GM18868 (cell line): Measurements from ENCODE around the gene OR4D2.
"Not testable (repeated sequence)": the region's sequence is repeated elsewhere in the genome, so short reads cannot be mapped to it uniquely, and the experiment has no call there.

ENCODE experiments used
- ATAC-seq: cut with Tn5 transposase; IDR thresholded peaks from one replicate; pipeline ENCODE4 v1.9.1; 2021; ENCODE audit warnings: mild to moderate bottlenecking, moderate library complexity; ENCODE audit not compliant: unreplicated experiment

Gene OR4D2

GRCh38 chr17:58166682-58167081 is at the start of gene OR4D2:
Gene OR4D2, plus strand, starts transcription at chr17:58166982. Its CDS starts 2,674 bp downstream, at chr17:58169656.
- ATAC-seq = no peak

- no peak for ATAC-seq
Measured at GRCh38 chr17:58117382-58117781, 49.4 kb upstream of the OR4D2 start.

- ATAC-seq = no peak
Measured at GRCh38 chr17:58119491-58119890, 47.3 kb upstream of the OR4D2 start.

- ATAC-seq = no peak
Measured at GRCh38 chr17:58120195-58120822, 46.5 kb upstream of the OR4D2 start.

- ATAC-seq = no peak
Measured at GRCh38 chr17:58121925-58122324, 44.9 kb upstream of the OR4D2 start.

GRCh38 chr17:58127846-58128245 is 38.9 kb upstream of the OR4D2 start:
- no peak for ATAC-seq

GRCh38 chr17:58132697-58133096 is 34.1 kb upstream of the OR4D2 start:
- not testable (repeated sequence) for ATAC-seq

- ATAC-seq = no peak
Measured at GRCh38 chr17:58136669-58137279, 30.0 kb upstream of the OR4D2 start.

- no peak for ATAC-seq
Measured at GRCh38 chr17:58141505-58141904, 25.3 kb upstream of the OR4D2 start.

- not testable (repeated sequence) for ATAC-seq
Measured at GRCh38 chr17:58143335-58143734, 23.4 kb upstream of the OR4D2 start.

- ATAC-seq = no peak
Measured at GRCh38 chr17:58144801-58145200, 22.0 kb upstream of the OR4D2 start.

GRCh38 chr17:58147930-58148434 is 18.8 kb upstream of the OR4D2 start, which contains the start of gene OR4D1:
Gene OR4D1, plus strand, starts transcription at chr17:58148384. Its CDS starts 6,770 bp downstream, at chr17:58155154.
- no peak for ATAC-seq

GRCh38 chr17:58148609-58149008 is 18.2 kb upstream of the OR4D2 start:
- no peak for ATAC-seq

- ATAC-seq = no peak
Measured at GRCh38 chr17:58150394-58150793, 16.4 kb upstream of the OR4D2 start.

- ATAC-seq = no peak
Measured at GRCh38 chr17:58153046-58153445, 13.7 kb upstream of the OR4D2 start.

GRCh38 chr17:58153671-58154070 is 13.1 kb upstream of the OR4D2 start:
- no peak for ATAC-seq

- ATAC-seq = no peak
Measured at GRCh38 chr17:58156839-58157803, 9.7 kb upstream of the OR4D2 start.

- no peak for ATAC-seq
Measured at GRCh38 chr17:58158181-58158580, 8.6 kb upstream of the OR4D2 start.

GRCh38 chr17:58161566-58161965 is 5.2 kb upstream of the OR4D2 start:
- ATAC-seq = no peak

GRCh38 chr17:58165981-58166380 is 801 bp upstream of the OR4D2 start:
- ATAC-seq = no peak

GRCh38 chr17:58170622-58171021 is 3.8 kb downstream of the OR4D2 start:
- ATAC-seq = no peak
